B cell (primary cell): ENCODE results near the gene PTGFRN. TPM values are rescaled to one million over a fixed set of nuclear protein-coding genes. Genes with fewer than 3 reads are reported as not detected.

Experiments used
- ATAC-seq: fragments of 200-7000 bp; cut with Tn5 transposase; one replicate; pipeline ENCODE4 v1.10.0; 2021; ENCODE audit warnings: low read depth, mild to moderate bottlenecking, moderate number of reproducible peaks, moderate library complexity
- CTCF ChIA-PET: fragments of 350-600 bp; sonication (Branson Sonifier 250); formaldehyde crosslinking; loops from one replicate; lab custom pipeline; 2021; ENCODE audit warnings: antibody characterized with exemption, inconsistent platforms; lab: Charles Lee
- POLR2A ChIA-PET: fragments of 350-600 bp; sonication (Branson Sonifier 250); formaldehyde crosslinking; loops from one replicate; lab custom pipeline; 2021; ENCODE audit warnings: antibody characterized with exemption; lab: Charles Lee
- DNase-seq: peaks from one replicate; pipeline ENCODE4 v3.0.0; 2013
- H2AFZ ChIP-seq: 2 replicates; pipeline ENCODE4 v1.6.1; 2012; ENCODE audit warnings: mild to moderate bottlenecking, low read depth, low read length; ENCODE audit not compliant: insufficient read depth, poor library complexity, severe bottlenecking
- H3K27ac ChIP-seq, 2 donors: 1 replicate in 1 of 2; 2 replicates in 1 of 2; pipeline ENCODE4 v1.5.1; 2012 to 2013; ENCODE audit warnings: low read length in 2 of 2, mild to moderate bottlenecking in 2 of 2, moderate library complexity in 1 of 2
- H3K27me3 ChIP-seq, 4 experiments: fragments of 200-600 bp in 1 of 4; sonication (generic) in 1 of 4; replicated peaks in 1 of 4; 1 replicate in 2 of 4; 2 replicates in 2 of 4; pipeline versions ENCODE4 v1.6.1 to v1.7.0; 2013 to 2016; ENCODE audit warnings: low read length in 3 of 4, mild to moderate bottlenecking in 2 of 4, mixed read lengths in 1 of 4, moderate library complexity in 1 of 4; ENCODE audit not compliant: insufficient read depth in 4 of 4, control insufficient read depth in 3 of 4; ENCODE audit errors: control extremely low read depth in 1 of 4
- H3K36me3 ChIP-seq, 2 experiments: replicated peaks in 1 of 2; 1 replicate in 1 of 2; 2 replicates in 1 of 2; pipeline versions ENCODE4 v1.6.1 to v1.7.1; 2013; ENCODE audit warnings: low read length in 1 of 2; ENCODE audit not compliant: insufficient read depth in 2 of 2, control insufficient read depth in 1 of 2; ENCODE audit errors: control extremely low read depth in 1 of 2, extremely low read depth in 1 of 2
- H3K4me1 ChIP-seq, 2 donors: fragments of 200-600 bp in 1 of 2; sonication (generic) in 1 of 2; 1 replicate in 1 of 2; 2 replicates in 1 of 2; pipeline versions ENCODE4 v1.5.1 to v1.6.1; 2013 to 2017; ENCODE audit warnings: low read length in 2 of 2; ENCODE audit not compliant: control insufficient read depth in 2 of 2, insufficient read depth in 2 of 2
- H3K4me2 ChIP-seq: replicated peaks from 2 replicates; pipeline ENCODE3; 2012; ENCODE audit warnings: mild to moderate bottlenecking, low read depth, low read length; ENCODE audit not compliant: poor library complexity, severe bottlenecking
- H3K4me3 ChIP-seq, 5 experiments: fragments of 200-600 bp in 1 of 5; sonication (generic) in 1 of 5; 1 replicate in 3 of 5; 2 replicates in 2 of 5; pipeline versions ENCODE4 v1.5.1 to v1.7.0; 2011 to 2016; ENCODE audit warnings: low read length in 4 of 5, mild to moderate bottlenecking in 4 of 5, low read depth in 2 of 5, control low read depth in 1 of 5, moderate library complexity in 1 of 5; ENCODE audit not compliant: insufficient read depth in 1 of 5; ENCODE audit errors: control extremely low read depth in 1 of 5, extremely low read depth in 1 of 5
- H3K79me2 ChIP-seq: fragments of 200-600 bp; sonication (generic); one replicate; pipeline ENCODE4 v1.6.0; 2016; ENCODE audit warnings: low read length; ENCODE audit not compliant: control insufficient read depth, insufficient read depth
- H3K9ac ChIP-seq: fragments of 200-600 bp; sonication (generic); 2 replicates; pipeline ENCODE4 v1.6.1; 2017; ENCODE audit warnings: mild to moderate bottlenecking, low read length, moderate library complexity
- H3K9me3 ChIP-seq, 3 donors: one replicate each; pipeline versions ENCODE4 v1.6.1 to v1.7.1; 2013; ENCODE audit warnings: low read length in 2 of 3; ENCODE audit not compliant: control insufficient read depth in 2 of 3, insufficient read depth in 1 of 3; ENCODE audit errors: control extremely low read depth in 1 of 3
- H4K20me1 ChIP-seq: 2 replicates; pipeline ENCODE4 v1.6.0; 2012; ENCODE audit warnings: mild to moderate bottlenecking, low read length; ENCODE audit not compliant: insufficient read depth, control insufficient read depth, poor library complexity, severe bottlenecking
- H3K27ac Mint-ChIP-seq: one replicate; pipeline ENCODE4 v1.8.0; 2021; ENCODE audit warnings: mixed read lengths
- H3K27me3 Mint-ChIP-seq: one replicate; pipeline ENCODE4 v1.8.0; 2021; ENCODE audit warnings: mixed read lengths
- H3K4me1 Mint-ChIP-seq: one replicate; pipeline ENCODE4 v1.8.0; 2021; ENCODE audit warnings: mixed read lengths
- H3K4me3 Mint-ChIP-seq: one replicate; pipeline ENCODE4 v1.8.0; 2021; ENCODE audit warnings: mixed read lengths
- H3K9me3 Mint-ChIP-seq: one replicate; pipeline ENCODE4 v1.8.0; 2022; ENCODE audit warnings: mixed read lengths; ENCODE audit not compliant: insufficient read depth
- CTCF ChIP-seq: fragments of 200-600 bp; IDR thresholded peaks from one replicate; pipeline ENCODE4 v1.8.0; 2022; ENCODE audit warnings: antibody characterized with exemption, mild to moderate bottlenecking
- EZH2 ChIP-seq: IDR thresholded peaks from 2 replicates; pipeline ENCODE4 v1.6.1; 2012; ENCODE audit warnings: borderline replicate concordance, low read depth, mild to moderate bottlenecking, moderate library complexity, low read length; ENCODE audit not compliant: insufficient read depth, poor library complexity, severe bottlenecking
- WGBS: methylation state at CpG from one replicate; pipeline ENCODE4 v1.1.5; 2013; ENCODE audit warnings: missing lambda C conversion rate; ENCODE audit not compliant: insufficient coverage; 5-methylcytosine and 5-hydroxymethylcytosine counted together
- intact Hi-C: fragments of 100-400 bp; cut with micrococcal nuclease; formaldehyde crosslinking; loops from one replicate; pipeline ENCODE4 v1.10.0; 2022
- polyA plus RNA-seq: library from polyadenylated mRNA; depleted of rRNA; stranded (reverse); fragments of >200 nt; gene quantifications from 2 replicates; pipeline ENCODE4 v1.2.3, GENCODE V29; 2012
- total RNA-seq, 2 donors: library from RNA; stranded (reverse); fragments of 120-200 nt in 1 of 2; gene quantifications; 1 replicate in 1 of 2; 2 replicates in 1 of 2; pipeline versions ENCODE4 v1.2.3 to v1.2.4, GENCODE V29; 2013 to 2022

Gene PTGFRN
- total and polyA plus RNA-seq, 2 donors (not counting 1 experiment from before 2014, with no cell fraction given) = 0.17 TPM; not detected in 1

GRCh38 chr1:116940814-116941599 lies 31.3 kb downstream of the PTGFRN start:
- POLR2A ChIA-PET = no interaction called here
- H3K27ac ChIP-seq = no peak overlapping the region
- ATAC-seq = no peak
- intact Hi-C loops = no loop called here
- CTCF ChIA-PET = no interaction called here
- H3K4me3 ChIP-seq = no peak overlapping the region
- no peak overlapping the region for H3K4me2 ChIP-seq
- H3K4me3 Mint-ChIP-seq = no peak overlapping the region
- DNase-seq = no peak
- no peak overlapping the region for H2AFZ ChIP-seq
- TF ChIP-seq EZH2 (no peak), CTCF (no peak)
- WGBS = no CpG with 5 or more reads among the region's 2 CpGs
- H4K20me1 ChIP-seq = no peaks in the 10 kb centered on the region
- H3K4me1 Mint-ChIP-seq = no peaks in the 10 kb centered on the region
- no peaks in the 10 kb centered on the region for H3K79me2 ChIP-seq
- no peak overlapping the region for H3K27ac Mint-ChIP-seq
- H3K36me3 ChIP-seq = no peaks in the 10 kb centered on the region
- H3K27me3 ChIP-seq = no peaks in the 10 kb centered on the region
- no peaks in the 10 kb centered on the region for H3K9me3 Mint-ChIP-seq
- no peaks in the 10 kb centered on the region for H3K9me3 ChIP-seq
- H3K4me1 ChIP-seq = no peaks in the 10 kb centered on the region
- peaks cover 26% of the 10 kb centered on the region for H3K27me3 Mint-ChIP-seq
- no peak overlapping the region for H3K9ac ChIP-seq

- ChIA-PET CTCF (no interaction called here), POLR2A (no interaction called here)
Measured at GRCh38 chr1:116941670-116942069, 32.0 kb downstream of the PTGFRN start.

More at GRCh38 chr1:116941670-116942069, 32.0 kb downstream of the PTGFRN start:
- Histone ChIP-seq H3K4me2 (no peak overlapping the region), H3K4me3 (no peak overlapping the region), H3K79me2 (no peaks in the 10 kb centered on the region), H2AFZ (no peak overlapping the region), H3K9ac (no peak overlapping the region), H3K9me3 (no peaks in the 10 kb centered on the region), H3K27ac (no peak overlapping the region), H3K36me3 (no peaks in the 10 kb centered on the region), H4K20me1 (no peaks in the 10 kb centered on the region), H3K27me3 (no peaks in the 10 kb centered on the region), H3K4me1 (no peaks in the 10 kb centered on the region)
- no peak for TF ChIP-seq CTCF
- Mint-ChIP-seq H3K27ac (no peak overlapping the region), H3K4me1 (no peaks in the 10 kb centered on the region), H3K9me3 (no peaks in the 10 kb centered on the region), H3K27me3 (peaks cover 22% of the 10 kb centered on the region), H3K4me3 (no peak overlapping the region)
- intact Hi-C loops = no loop called here
- 95% methylated on average over 13 of the region's 13 CpGs for WGBS
- ATAC-seq (no peak), DNase-seq (no peak)
